Measurements from ENCODE around the gene RYR2.

The RYR2 gene

DNA sequence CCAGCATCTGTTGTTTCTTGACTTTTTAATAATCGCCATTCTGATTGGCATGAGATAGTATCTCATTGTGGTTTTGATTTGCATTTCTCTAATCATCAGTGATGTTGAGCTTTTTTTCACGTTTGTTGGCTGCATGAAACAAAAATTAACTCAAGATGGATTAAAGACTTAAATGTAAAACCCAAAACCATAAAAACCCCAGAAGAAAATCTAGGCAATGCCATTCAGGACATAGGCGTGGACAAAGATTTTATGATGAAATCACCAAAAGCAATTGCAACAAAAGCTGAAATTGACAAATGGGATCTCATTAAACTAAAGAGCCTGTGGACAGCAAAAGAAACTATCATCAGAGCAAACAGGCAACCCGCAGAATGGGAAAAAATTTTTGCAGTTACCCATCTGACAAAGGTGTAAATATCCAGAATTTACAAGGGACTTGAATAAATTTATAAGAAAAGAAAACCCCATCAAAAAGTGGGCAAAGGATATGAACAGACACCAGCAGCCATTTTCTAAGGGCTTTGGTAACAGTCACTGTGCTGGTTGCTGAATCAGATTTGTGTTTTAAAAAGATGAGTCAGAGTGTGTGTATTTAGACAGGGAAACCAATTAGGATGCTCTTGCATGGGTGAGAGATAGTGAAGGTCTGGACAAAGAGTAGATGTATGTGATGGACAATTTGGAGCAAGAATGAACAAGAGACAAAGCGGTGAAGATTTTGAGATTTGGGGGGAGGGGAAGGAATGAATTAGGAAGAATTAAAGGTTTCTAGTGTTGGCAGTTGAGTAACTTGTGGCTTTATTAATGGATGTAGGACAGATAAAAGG lies 110.7 kb downstream of the RYR2 start:
- DNase-seq: no peak

DNA sequence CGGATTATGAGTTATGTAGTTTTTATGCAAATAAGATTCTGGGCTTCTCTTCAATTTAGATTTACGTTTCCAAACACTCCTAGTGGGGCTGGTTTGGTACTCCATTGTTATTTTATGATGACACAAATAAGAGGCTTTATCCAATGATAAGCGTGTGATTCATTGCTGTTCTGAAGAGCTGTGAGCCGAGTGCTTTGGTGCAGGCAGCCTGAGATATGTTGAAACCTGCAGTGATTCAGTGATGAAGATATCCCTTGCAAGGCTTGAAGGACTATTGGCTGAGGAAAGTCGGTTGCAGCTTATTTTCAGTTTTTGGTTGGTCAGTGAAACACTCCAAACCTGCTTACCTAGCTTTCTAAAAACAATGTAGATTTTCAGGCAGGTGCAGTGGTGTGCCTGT lies 112.2 kb downstream of the RYR2 start:
- DNase-seq: no peak

DNA sequence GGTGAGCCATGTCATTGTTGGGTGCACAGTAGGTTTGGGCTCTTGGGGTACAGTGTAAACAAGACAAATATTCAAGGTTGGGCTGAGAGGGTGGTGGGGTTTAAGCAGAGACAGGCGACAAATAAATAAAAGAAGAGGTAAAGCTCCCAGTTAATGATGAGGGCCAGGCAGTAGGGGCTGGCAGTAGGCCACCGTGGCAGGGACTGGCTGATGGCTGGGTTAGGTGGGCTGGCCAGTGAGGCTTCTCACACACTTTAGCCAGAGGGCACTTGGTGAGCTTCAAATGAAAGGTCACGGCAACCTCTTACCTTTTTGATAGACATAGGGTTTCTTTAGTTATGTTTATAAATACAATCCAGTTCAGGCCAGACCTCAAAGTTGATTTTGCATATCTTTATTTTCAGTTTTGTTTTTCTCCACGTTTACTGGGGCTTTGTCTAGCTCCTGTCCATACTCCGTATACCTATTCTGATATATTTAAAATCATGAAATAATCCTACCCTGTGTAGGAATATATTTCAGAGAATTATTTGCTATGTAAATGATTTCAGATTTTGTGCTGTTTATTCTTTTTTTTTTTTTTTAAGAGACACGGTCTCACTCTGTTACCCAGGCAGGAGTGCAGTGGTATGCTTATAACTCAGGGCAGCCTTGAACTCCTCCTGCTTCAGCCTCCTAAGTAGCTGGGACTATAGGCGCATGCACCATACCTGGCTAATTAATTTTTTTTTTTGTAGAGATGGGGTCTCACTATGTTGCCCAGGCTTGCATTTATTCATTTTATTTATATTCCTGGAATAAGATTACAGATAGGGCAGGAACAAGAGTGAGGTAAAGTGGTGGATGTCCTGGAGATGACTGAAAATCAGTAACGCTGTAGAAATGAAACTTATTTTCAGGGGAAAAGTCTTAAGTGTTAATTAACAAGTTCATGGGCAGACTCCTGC lies 122.7 kb downstream of the RYR2 start:
- DNase-seq: no peak

DNA sequence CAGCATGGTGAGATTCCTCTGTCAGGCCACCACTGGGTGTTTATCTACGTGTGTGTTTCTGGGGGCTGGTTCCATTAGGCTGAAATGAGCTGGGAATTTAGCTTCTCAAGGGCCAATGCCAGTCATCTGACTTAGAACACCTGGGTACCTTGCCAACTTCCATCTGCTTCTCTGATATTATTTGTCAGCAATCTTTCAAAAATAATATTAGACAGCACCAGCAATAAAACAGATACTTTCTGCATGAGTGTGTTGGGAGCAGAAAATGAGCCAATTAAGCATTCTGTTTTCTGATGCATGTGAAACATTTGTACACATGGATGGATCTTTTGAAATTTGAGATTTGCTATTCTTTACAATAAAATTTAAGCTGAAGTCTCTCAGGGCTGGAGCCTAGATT lies 124.1 kb downstream of the RYR2 start:
- no peak for DNase-seq

DNA sequence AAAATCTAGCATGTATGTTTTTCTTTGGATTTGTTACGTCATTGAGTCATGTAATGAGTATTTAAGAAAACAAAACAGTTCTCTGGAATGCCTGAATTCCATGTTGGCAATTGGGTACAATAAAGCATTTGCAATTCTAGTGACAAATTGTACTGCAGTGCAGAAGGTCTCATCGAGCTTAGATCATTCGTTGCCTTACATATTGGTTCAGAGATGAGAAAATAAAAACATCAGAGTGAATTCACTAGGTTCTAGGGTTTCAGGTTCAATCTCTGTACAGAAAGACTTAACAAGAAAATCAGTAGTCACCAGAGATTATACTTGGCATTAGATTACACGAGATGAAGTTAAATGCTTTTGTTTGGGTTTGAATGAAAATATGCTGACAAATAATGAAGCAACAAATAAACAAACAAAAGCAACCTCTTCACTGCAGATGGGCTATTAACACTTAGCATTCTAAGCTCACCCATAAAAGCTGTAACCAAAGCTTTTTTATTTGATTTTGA lies 124.7 kb downstream of the RYR2 start:
- DNase-seq: no peak

DNA sequence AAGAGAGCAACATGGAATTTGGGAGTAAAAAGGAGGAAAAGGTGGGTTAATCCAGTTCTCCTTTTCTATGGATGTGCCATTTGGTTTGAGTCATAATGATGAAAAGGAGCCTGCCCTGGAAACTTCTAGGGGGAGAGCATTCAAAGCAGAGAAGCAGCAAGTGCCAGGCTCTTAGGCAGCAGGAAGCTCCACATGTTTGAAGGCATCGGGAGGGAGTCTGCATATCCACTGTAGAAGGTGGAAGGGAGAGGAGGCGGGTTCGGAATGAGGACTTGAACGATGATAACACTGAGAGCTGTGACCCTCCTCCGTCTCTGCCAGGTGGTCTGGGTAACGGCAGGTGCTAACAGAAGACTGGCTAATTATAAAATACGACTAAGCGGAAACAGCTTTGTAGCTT lies 128.2 kb downstream of the RYR2 start:
- DNase-seq: no peak

DNA sequence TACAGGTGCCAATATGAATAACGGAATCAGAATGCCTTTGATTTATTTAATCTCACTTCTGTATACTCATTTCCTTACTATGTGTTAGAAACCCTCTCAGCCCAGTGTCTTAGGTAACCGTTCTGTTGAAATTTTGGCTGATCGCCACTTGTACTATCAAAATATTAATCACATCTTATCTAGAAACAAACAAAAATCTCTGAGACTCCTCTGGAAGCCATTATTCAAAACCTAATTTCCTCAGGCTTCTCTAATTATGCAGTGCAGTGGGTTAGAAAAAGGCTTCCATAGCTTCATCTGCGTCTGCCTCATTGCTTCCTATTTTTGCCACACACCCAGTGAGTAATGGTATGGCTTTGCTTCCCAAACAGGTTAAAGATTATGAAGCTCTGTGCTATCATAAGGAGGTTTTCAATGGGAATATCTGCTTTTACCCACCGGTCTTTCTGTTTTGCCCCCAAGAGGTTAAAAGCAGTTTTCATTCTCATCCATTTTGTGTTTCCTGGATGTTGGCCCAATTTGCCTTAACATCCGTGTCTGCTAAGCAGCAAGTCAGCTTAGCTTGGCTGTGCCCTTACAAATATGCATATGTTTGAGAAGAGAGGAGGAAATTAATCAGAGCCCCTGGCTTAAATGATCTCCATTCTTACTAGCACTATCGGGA lies 129.6 kb downstream of the RYR2 start:
- no peak for DNase-seq

DNA sequence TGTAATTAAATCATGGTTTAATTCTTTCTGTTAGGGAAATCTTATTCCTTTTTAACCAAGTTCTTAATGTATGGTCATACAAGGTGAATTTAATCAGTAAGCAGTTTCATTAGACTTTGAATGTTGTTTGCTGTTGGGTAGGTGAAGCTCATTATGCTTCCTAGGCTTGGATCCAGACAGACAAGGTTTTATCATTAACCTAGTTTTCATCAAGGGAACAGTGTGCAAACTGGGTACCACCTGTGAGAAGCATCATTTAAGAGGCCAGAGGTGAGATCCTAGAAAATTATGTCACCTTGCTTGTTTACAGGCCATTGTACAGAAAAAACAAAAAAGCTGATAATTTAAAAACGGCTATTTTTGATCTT lies 130.1 kb downstream of the RYR2 start:
- no peak for DNase-seq

DNA sequence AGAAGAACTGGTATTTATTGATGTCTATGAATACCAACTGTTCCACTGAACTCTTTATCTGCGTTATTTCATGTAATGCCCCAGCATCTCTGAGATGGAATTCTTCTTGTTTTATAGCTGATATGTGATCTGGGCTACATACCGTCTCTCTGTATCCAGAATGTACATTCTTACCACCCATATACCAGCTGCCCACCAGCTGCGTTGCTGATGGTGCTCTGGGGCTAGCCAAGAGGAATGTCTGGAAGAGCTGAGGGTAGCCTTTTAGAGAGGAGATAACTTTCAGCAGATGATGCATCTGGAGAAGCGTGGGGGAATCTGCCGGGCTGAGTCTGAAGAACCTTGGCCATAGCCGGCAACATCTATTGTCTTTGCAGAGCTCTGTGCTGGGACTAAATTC lies 137.5 kb downstream of the RYR2 start:
- no peak for DNase-seq

DNA sequence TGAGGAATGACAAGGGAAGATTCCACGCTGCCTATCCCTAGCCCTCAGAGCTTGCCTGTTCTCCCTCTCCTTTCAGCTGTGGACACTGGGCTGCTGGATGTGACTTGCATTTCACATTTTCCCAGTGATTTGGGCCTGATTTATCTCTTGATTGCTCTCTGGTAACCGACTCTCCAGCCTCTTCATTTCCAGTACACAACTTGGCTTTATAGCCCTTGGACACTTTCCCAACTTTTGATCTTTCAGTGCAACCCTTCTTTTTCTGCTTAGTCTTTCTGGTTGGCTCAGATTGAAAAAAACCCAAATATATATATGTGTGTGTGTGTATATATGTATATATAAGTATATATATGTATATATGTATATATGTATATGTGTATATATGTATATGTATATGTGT lies 138.3 kb downstream of the RYR2 start:
- DNase-seq: no peak

DNA sequence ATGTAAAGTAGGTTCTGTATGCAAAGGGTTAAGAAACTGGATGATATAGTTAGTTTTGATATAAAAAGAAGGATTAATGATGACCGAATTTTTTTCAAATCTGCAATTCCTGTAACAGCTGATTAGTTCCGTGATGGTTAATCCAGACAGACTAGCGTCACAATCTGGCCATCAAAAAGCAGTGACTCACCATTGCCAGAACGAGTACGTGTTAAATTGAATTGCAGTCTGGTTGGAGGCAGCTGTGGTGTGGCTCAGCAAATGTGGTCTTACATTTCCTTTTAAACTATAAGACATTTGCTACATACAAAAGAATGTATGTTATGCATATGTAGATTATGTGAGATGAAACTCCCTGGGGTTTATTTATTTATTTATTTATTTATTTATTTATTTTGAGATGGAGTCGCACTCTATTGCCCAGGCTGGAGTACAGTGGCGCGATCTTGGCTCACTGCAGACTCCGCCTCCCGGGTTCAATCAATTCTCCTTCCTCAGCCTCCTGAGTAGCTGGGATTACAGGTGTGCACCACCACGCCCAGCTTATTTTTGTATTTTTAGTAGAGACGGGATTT lies 139.8 kb downstream of the RYR2 start:
- DNase-seq: no peak

DNA sequence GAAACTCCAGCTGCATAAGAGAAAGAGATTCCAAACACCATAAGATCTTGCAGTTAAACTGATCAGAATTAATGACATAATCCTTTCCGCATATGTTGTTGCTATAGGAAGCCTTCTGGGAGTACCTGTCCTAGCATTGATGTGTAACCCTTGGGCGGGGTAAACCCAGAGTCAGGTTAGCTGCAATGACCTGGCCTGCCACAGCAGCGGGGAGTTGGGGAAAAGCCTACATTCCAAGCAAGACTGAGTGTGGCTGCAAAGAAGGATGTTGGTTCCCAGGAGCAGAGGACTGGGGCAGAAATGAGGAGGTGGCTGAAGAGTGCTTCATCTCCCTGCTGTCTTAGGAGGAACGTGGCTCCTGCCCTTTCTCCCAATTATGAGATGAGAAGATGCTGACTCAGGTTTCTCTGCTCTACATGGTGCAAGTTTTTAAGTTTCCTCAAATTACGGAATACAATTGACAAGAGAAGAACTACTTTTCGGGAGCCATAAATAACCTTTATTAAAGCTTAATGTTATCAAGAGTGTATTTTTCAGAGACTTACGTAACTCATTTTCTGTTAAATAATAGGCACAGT lies 142.1 kb downstream of the RYR2 start:
- DNase-seq: no peak

DNA sequence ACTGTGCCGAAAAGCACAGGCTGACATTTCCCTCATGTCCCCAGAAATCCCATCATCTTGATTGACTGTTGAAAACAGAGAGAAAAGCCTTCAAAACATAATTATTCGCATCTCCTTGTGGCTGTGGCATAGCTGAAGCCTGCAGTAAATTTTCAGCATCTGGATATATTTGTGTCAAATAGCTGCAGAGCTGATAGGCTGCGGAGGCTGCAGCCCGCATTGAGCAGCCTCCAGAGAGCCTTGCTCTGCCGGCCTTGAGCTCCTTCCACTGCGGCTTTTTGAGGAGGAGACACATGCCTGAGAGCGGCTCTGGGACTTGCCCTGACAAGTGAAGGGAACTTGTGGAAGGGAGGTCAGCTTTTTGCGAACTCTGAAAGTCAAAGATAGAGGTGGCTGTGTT lies 144.7 kb downstream of the RYR2 start:
- DNase-seq: no peak

DNA sequence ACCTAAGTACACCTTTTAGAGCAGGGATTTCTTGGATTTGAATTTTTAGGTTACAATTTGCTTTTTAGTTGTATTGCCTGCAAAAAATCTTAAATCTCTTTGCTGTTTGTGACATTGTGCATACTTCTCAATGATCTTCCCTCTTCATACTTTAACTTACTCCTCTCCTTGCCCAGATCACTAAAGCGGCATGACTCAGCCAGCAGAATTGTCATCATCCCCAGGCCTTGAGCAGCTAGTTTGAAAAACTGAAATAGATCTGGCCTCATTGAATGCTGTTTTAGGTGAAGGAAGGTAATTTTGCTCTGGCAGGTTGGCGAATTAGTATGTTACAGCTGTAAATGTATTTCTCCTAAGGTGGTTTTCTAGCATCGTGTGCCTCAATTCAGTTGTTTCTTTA lies 145.9 kb downstream of the RYR2 start:
- DNase-seq: no peak

DNA sequence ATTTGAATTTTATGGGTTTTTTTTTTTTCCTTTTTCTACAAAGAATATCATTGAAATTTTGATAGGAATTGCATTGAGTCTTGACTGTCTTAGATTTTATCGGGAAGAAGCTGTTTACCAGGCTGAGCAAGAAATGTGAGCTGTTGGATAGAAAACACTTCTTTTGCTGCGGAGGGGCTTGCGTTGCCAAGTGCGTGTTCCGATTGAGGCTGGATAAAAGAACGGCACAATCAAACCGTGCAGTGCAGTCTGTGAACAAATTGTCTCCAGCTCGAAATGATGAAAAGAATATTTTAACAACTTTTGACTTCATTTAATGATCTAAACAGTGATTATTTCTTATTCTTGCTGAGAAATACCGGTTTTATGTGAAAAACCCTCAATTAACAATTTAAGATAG lies 149.4 kb downstream of the RYR2 start:
- no peak for DNase-seq

DNA sequence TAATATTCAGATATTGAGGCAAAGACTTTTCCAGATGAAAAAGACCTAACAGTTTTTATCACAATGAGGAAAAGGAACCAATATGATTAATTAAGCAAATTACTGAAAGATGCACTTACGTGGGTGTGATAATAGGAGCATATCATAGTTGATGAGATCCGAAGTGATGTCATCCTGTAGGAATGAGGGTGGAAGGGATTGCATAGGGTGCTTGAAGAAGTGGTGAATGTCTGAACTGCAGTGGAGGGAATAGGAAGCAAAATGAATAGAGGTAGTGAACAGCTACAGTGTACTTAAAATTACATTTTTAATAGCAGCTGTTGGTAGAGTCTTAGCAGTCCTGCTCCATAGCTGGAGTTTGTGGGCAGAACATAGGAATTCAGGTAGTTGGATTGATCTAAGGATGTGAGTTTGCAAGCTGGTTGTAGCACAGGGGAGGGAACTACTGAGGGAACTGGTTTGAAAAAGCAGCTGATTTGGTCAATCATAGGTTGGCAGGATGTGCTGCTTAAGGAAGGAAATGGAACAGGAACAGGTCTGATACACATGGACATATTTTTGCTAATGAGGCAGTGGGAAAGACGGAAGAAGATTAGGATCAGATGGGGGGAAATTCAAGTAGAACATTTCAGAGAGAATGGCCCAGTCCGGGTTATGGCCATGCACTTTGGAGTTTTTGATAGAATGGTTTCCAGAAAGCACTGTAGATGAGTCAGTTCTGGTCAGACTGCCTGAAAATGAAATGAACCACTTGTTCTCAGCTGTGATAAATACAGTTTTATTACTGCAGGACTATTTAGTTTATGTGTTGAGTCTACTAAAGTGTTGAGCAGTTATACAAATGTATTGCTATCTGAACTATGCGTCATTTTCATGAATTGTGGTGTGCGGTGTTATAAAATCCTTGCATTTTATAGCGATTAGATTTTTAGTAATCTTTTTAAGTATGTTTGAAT lies 155.8 kb downstream of the RYR2 start:
- DNase-seq: no peak

DNA sequence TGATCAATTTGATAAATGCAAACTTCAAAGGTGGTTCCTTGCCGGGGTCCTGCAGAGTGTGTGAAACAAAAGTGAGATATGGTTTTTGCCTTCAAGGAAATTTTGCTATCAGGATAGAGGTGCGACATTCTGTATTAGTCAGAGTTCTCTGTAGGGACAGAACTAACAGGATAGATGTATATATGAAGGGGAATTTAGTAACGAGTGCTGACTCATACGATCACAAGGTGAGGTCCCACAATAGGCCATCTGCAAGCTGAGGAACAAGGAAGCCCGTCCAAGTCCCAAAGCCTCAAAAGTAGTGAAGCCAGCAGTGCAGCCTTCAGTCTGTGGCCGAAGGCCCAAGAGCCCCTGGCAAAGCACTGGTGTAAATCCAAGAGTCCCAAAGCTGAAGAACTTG lies 157.0 kb downstream of the RYR2 start:
- no peak for DNase-seq

DNA sequence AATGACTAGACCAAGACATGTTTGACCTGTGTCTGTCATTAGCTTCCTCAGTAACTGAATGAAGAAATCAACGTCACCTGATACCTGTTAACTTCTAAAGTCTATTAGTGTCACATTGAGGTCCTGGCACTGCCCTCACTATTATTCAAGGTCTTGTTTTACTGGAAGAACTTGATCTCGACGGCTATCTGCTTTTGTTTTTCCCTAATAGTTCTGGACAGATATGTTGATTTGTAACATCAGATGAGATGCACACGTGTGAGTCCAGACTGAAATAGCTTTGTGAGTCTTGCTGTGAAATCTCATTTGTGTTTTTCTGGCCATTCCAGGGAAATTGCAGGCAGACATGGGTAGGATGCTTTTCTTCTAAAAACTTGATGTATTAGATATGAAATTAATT lies 159.2 kb downstream of the RYR2 start:
- no peak for DNase-seq

DNA sequence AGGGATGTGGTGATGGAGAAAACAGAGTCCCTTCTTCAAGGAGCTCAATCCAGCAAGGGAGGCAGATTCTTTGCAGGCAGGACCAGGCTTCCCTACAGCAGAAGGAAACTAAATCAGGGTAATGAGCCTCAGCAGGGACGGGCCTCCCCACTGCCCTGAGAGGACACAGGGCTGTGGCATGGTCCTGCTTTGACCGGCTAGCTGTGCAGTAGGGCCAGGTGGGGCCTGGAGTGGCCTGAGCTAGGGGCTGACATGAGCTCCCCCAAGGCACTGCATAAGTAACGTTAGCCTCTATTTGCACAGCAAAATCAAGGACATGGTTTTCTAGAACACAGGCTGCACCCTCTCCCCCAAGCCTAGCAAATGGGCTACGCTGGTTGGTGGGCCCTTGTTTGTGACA lies 162.9 kb downstream of the RYR2 start:
- DNase-seq: no peak

DNA sequence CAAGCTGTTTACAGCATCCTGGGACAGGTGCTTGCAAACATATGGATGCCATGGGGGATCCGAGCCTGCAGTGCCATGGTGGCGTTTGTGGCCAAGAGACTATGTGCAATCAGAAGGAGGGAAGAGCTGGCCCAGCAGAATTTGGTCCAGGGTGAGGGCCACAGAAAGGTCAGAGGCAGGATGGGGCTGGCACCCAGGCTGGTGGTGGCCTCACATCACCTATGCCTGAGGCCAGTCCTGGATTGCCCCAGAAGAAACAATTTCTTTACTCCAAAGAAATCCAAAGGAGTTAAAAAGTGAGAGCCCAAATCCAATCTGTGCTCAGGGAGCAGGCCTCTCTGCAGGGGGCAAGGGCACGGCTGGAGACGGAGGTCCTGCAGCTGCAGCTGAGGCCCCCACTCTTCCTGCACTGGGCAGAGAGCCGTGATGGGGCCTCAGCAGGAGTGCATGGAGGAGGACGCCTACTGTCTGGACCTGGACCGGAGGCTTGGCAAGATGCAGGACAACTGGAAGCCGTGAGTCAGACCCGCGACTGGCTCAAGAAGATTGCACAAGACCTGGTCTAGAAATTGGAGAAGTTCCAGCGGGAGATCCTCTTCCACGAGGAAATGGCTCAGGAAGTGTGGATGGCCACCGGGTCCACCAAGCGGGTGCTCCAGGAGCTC lies 163.5 kb downstream of the RYR2 start:
- no peak for DNase-seq

DNA sequence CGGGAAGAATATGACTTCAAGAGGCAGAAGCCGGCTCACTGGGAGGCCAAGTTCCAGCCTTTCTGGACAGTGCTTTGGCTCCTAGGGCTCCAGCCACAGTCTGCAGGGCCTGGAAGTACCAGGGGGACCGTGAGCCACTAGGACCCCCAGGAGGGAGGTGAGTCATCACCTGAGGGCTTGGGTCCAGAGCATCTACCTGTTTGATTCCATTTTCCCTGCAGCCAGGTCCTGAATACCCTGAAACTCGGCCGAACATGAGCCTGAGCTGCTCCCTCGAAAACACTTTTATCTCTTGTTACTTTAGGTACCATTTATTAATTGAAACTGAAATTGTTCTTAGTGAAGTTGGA lies 164.1 kb downstream of the RYR2 start:
- DNase-seq: no peak

Data from NCI-H510A (cell line).